22Rv1 (cell line): ENCODE data around the gene GLRA3.

Experiments used
- CTCF ChIP-seq: fragments of 450-650 bp; IDR thresholded peaks from 2 replicates; pipeline ENCODE4 v1.5.1; 2017; ENCODE audit warnings: mild to moderate bottlenecking
- ZFX ChIP-seq: fragments of 450-650 bp; IDR thresholded peaks from 2 replicates; pipeline ENCODE4 v1.6.1; 2017; ENCODE audit warnings: antibody characterized with exemption, borderline replicate concordance

- TF ChIP-seq CTCF (no peak), ZFX (no peak)
Measured at GRCh38 chr4:174658246-174658645, 170.8 kb downstream of the GLRA3 start.
